GM18868 (cell line): ENCODE data around the gene OR52K2.
"Not testable (repeated sequence)": the region's sequence is repeated elsewhere in the genome, so short reads cannot be mapped to it uniquely, and the experiment has no call there.

Source experiments
- ATAC-seq: cut with Tn5 transposase; IDR thresholded peaks from one replicate; pipeline ENCODE4 v1.9.1; 2021; ENCODE audit warnings: mild to moderate bottlenecking, moderate library complexity; ENCODE audit not compliant: unreplicated experiment

Gene OR52K2

DNA sequence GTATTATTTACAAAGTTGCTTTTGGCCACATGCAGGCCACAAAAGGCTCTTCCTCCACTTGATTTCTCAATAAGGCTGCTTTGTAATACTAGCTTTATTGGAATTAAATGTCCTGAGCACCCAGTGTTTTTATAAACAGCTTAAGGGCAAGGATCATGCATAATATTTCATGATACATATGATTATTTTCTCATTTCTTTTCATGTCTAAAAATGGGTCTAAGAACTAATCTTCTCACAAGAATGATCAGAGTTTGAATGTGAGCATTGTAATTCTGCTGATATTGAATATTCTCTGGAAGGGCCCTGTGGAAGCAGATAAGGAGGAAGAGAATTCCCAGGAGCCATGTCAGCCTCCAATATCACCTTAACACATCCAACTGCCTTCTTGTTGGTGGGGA lies at the start of gene OR52K2:
TSS of gene OR52K2 (plus strand) at position 301 of the 400 bp plus-strand sequence. CDS start at position 346, 45 bp downstream.
- ATAC-seq: no peak

GRCh38 chr11:4406206-4406605 lies 42.9 kb upstream of the OR52K2 start:
- ATAC-seq: not testable (repeated sequence)

GRCh38 chr11:4416306-4416705 lies 32.8 kb upstream of the OR52K2 start:
- no peak for ATAC-seq

- ATAC-seq: no peak
Measured at GRCh38 chr11:4416816-4417215, 32.3 kb upstream of the OR52K2 start.

GRCh38 chr11:4418403-4418802 lies 30.7 kb upstream of the OR52K2 start:
- ATAC-seq: no peak

GRCh38 chr11:4430051-4430450 lies 19.0 kb upstream of the OR52K2 start:
- ATAC-seq: no peak

GRCh38 chr11:4433856-4434255 lies 15.2 kb upstream of the OR52K2 start:
- no peak for ATAC-seq

- ATAC-seq: no peak
Measured at GRCh38 chr11:4436411-4436810, 12.7 kb upstream of the OR52K2 start.

DNA sequence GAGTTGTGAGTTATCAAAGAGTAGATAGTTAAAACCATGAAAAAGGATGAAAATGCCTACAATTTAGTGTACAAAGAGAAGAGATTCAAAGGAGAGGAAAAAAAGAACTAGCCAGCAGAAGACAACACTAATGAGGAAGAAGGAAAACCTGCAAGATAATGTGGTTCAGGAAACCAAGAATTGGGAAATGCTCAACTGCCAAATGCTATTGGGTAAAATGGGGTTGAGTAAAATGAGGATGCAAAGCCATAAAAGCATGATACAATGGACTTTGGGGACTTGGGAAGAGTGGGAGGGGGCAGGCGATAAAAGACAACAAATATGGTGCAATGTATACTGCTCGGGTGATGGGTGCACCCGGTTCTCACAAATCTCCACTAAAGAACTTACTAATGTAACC lies 7.6 kb upstream of the OR52K2 start:
- ATAC-seq: no peak

DNA sequence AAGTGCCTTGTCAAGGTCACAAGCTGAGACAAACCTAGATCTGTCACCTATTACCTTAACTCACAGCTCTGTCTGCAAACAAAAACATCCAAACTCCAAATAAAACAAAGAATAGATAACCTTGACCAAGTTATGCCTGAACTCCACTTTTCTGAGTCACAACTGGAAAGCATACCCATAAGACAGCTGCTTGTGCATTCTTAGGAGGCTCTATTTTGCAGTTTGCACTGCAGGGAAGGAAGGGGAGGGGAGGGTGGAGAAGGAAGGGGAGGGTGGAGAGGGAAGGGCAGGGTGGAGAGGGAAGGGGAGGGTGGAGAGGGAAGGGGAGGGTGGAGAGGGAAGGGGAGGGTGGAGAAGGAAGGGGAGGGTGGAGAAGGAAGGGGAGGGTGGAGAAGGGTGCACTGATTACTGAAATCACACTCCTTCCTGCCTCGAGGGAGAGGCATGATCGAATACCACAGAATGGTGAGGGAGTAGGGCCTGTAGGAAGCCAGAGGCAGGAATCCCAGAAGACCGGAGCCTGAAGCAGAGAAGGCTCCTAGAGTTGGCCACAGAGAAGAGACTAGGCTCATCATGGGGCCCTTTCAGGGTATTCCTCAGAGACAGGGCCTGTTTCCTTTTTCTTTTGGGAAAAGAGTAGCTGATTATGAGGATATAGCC lies 5.7 kb upstream of the OR52K2 start:
- ATAC-seq: no peak

DNA sequence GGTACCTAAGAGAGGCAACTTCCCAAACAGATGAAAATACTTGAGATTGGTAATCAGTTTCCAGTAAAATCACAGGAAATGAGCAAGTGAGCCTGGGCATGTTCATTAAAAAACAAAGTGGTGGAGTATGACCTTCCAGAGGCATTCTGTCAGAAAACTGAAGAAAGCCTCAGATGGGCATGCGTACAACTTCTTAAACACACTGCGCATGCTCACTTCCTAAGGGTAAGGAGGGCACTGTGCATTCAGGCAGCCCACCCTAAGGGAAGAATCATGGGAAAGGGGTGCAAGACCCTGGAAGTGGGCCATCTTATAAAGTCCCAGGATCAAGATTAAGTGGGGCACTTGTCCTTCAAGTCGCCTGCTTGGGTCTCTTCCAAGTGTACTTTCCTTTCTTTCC lies 4.0 kb downstream of the OR52K2 start:
- no peak for ATAC-seq

- no peak for ATAC-seq
Measured at GRCh38 chr11:4454021-4454420, 4.9 kb downstream of the OR52K2 start.

DNA sequence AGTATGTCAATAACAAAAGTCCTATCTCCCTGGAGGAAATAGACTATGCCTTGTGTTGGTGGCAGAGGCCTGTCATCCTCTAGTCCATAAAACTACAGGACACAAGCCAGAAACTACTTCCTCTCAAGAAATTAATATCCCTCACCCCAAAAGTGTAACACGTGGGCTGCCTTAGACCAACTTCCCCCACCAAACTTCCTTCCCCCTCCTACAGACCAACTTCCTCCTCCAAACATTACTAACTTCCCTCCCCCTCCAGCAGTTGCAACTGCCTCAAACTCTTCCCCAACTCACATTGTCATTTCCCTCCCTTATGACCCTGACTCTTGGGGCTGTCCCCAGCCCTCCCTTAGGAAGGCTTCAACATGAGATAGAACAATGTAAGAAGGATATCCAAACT lies 6.3 kb downstream of the OR52K2 start:
- no peak for ATAC-seq

DNA sequence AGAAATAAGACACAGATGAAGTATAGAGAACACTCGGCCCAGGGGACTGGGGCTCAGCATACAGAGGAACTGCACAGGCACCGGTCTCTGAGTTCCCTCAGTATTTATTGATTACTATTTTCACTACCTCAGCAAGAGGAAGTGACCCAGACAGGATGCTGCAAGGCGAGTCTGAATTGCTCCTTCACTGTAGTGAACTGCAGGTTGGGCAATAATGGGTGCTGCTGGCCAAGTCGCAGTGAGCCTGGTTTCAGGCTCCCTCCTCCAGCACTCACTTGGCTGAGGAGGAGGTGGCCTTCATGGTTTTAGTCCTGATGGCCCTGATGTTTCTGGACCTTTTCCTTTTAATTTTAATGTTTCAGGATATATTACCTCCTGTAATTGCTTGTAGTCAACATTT lies 10.4 kb downstream of the OR52K2 start:
- ATAC-seq: peak; percentile 70

GRCh38 chr11:4460151-4460550 lies 11.1 kb downstream of the OR52K2 start:
- ATAC-seq: no peak

DNA sequence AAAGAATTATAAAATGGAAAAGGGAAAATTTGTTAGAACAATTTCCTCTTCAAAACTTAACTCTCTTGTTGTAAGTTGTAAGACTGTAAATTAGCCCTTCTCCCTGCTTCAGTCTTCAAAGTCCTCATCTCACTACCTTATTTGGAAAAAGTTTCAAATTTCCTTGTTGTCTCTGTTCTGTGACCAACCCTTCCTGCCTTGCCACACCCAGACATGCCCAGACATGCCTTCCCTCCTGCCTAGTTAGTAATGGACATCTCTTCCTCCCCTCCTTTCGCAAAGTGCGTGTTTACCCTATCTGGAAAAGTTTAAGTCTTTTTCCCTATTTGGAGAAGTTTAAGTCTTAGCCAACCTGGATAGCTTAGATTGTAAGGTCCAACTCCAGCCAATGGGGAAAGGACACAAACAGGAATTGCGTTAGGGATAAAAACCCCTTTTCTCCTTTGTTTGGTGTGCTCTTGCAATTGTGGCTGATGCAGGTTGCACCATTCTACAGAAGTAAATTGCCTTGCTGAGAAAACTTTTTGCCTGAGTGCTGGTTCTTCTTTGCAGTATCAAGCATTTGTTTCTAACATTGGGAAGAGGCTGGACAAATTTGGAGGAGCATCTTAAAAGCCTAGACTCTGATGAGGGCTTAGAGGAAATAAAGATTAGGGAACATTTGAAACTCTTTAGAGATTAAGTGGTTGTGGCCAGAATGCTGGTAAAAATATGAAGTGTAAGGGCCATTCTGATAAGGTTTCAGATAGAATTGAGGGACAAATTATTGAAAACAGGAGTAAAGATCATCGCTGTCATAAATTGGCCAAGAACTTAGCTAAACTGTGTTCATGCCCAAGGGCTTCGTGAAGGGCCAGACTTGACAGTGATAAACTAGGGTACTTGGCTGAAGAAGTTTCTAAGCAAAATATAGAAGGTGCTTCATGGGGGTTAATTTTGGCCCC lies 15.4 kb downstream of the OR52K2 start:
- ATAC-seq: no peak

DNA sequence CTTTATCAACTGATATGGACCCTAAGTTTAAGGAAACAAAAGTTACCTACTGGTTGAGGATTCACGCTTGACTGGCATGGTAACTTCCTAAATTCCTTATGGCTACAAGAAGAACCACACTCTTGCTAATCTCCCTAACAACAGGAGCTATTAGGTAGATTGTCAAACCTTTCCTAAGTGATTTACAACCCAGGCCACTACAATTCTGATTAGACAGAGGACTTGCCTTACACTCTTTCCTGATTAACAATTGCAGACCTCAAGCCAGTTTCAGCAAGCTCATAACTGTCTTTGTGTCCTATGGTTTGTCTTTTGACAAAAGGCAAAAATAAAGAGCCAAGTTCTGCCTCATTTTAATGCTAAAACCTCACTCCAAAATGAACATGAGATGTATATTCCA lies 16.3 kb downstream of the OR52K2 start:
- no peak for ATAC-seq

DNA sequence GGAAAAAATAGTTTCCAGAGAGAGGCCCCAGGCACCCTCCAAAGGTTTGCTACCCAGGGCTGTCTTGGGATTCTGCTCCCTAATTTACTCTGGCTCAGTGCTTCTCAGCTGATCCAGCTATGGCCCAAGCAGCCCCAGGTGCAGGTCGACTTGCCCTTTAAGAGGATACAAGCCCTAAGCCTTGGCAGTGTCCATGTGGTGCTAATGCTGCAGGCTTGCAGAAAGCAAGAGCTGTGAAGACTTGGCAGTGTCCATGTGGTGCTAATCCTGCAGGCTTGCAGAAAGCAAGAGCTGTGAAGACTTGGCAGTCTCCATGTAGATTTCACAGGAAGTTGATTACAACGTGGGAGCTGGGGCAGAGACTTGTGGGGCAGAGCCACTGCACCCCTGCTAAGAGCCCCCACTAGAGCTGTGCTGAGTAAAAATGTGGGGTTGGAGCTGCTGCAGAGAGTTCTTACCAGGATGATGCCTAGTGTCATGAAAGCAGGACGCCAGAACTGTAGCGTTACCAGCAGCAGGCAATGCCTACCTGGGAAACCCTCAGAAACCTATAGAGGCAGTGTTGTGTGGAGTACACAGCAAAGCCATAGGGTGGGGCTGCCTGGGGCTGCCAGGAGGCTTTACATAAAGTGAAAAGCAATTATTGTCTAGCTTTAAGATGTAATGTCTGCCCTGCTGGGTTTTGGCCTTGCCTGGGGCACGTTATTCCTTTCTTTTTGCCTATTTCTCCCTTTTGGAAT lies 17.2 kb downstream of the OR52K2 start:
- ATAC-seq: no peak

- no peak for ATAC-seq
Measured at GRCh38 chr11:4466871-4467442, 17.9 kb downstream of the OR52K2 start.

DNA sequence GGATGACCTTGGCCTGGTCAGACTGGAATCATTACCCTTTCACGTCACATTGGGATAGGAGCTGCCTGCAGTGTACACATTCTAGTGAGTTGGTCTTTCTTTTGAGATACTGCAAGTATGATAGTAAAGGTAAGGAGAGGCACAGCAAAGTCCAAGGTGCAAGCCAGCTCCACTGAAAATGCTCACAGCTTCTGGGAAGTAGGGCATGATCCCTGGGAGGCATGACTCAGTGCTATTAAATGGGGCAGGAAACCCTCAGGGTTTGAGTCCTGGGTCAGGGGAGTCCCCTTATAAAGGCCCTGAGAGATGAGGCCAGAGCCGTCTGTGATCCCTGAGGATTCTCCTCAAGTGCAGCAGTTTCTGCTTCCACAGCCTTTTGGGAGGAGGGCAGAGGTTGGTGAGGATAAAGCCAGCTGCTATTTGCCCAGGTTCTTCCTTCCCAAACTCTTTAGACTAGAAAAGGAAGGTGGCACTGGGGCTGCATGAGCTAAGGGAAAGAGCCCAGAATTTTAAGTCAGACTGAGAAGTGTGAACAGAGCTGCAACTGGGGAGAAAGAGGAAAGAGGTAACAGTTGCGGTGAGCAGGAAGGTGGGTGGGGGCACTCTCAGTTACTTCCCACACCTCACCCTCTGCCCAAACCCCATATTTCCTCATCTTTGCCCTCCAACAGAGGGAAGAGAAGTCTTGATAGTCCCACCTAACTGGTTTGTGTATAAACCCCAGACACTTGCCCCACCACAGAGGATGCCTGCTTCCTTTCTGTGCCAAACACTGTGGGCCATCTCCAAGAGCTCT lies 18.9 kb downstream of the OR52K2 start:
- ATAC-seq: no peak
